Left ventricle myocardium superior (tissue), 1 donor: ENCODE results near the gene ATG4B. TPM values are rescaled to one million over a fixed set of nuclear protein-coding genes. Genes with fewer than 3 reads are reported as not detected.
"Not testable (repeated sequence)": the region's sequence is repeated elsewhere in the genome, so short reads cannot be mapped to it uniquely, and the experiment has no call there.

Experiments used
- ATAC-seq: fragments of 200-7000 bp; cut with Tn5 transposase; one replicate; pipeline ENCODE4 v1.9.1; 2020; ENCODE audit warnings: mild to moderate bottlenecking, moderate library complexity
- DNase-seq: peaks from one replicate; pipeline ENCODE4 v3.0.0-alpha.2; 2020
- intact Hi-C: fragments of 100-400 bp; cut with micrococcal nuclease; formaldehyde crosslinking; loops from one replicate; pipeline ENCODE4 v1.11.0; 2022
- total RNA-seq: library from RNA; stranded (reverse); fragmentation: NEBNext Ultra II Directional; extraction: Animal tissue kit (Norgen Biotek cat#: 25700); gene quantifications from one replicate; pipeline ENCODE4 v1.2.1, GENCODE V29; 2021
- donor health status: DM: no; HTN: yes; CAD: no; lungs with severe emphysema.

The ATG4B gene
- total RNA-seq, 1 donor from 2014 or later, result 42.3 TPM

DNA sequence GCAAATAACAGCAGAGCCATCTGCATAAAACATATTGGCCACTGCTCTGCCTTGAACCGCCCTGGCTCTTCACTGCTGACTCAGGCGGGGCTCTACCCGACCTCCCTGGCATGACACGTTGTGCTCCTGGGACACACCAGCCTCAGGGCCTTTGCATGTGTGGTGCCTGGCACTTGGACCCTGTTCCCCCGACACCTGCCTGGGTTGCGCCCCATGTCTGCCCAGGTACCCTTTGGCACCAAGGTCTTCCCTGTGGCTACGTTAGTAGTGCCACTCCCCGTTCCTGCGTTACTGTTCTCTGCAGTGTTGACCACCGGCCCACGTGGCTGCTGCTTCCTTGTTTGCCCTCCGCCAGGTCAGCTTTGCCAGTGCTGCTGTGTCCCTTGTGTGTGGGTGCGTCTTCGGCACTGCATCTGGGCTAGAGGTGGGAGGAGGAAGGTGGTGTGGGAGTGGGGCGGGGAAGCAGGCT lies 20.3 kb downstream of the ATG4B start:
- intact Hi-C loops, result no loop called here
- DNase-seq, result no peak
- ATAC-seq, result no peak

DNA sequence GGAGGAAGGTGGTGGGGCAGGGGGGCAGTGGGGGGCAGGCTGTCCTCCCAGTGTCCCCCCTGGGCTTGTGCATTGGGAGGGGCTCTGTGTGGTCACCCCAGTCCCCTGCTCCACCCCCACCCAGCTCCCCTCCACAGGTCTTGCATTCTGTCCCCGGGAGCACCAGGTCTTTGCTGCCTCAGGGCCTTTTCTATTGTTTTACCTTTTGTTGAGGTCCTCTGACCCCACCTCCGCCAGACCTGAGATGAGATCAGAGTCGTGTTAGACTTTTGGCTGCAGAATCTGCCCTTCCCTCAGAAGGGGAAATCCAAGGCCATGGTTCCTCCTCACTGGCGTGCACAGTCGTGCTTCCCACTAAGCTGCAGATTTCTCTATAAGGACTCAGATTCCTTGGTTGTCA lies 20.8 kb downstream of the ATG4B start:
- intact Hi-C loops, result no loop called here
- ATAC-seq (no peak), DNase-seq (no peak)

DNA sequence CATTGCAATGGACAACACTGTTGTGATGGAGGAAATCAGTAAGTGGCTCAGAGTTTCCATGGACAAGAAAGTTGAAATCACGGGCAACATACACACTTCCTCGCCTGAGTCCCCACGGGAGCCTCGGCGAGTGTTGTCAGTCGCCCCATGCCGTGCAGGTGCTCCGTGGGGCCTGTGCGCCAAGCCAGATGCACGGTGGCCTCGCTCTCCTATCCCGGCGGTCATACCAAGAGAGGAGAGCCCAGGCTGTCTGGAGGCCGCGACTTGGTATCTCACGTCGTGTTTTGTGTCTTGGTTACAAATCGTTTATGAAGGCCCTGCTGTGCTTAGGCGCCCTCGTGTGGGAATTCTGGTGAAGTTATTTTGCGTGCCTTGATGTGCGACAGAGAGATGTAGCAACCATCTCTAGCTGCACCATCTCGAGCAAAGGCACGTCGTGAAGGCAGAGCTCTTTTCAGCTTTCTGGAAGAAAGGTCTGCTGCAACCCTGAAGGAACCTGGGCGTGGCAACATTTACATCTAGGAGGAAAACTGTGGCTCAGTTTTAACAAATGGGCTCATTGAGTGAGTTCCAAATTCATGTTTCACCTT lies 21.8 kb downstream of the ATG4B start:
- intact Hi-C loops, result no loop called here
- DNase-seq (peak; percentile 69), ATAC-seq (peak; percentile 54)

DNA sequence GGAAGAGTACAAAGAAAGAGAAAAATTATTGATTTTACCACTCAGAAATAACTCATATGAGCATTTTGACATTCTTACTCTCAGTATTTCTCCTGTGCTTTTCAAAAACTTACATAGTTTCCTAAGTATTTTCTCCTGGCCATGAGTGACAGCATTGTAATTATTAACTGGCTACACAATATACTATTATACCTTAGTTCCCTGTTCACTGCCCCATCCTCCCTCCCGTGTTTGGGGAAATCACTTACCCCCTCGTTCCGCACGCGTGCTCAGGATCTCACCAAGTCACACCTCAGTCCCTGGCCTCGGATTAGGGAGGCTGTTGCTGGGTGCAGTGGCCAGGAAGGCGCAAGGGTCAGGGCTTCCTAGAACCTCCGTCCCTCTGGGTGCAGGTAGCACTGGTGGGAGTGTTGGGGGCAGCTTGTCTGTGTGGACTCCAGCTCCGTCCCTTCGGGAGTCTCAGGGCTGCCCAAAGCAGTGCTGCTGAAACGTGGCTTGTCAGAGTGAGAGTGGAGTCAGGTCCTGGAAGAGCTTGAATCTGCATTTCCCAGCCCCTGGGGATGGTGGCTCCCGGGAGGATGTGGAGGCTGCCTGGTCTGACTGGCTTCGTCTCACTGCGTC lies 23.2 kb downstream of the ATG4B start:
- ATAC-seq, result no peak
- intact Hi-C loops, result no loop called here

DNA sequence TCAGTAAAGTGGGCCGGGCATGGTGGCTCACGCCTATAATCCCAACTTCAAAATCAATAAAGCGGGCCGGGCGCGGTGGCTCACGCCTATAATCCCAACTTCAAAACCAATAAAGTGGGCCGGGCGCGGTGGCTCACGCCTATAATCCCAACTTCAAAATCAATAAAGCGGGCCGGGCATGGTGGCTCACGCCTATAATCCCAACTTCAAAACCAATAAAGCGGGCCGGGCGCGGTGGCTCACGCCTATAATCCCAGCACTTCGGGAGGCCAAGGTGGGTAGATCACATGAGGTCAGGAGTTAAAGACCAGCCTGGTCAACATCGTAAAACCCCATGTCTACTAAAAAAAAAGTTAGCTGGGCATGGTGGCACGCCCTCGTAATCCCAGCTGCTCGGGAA lies 25.2 kb downstream of the ATG4B start:
- ATAC-seq, DNase-seq, intact Hi-C loops: not testable (repeated sequence)

More for the DNA sequence above, 23.2 kb downstream of the ATG4B start:
- no peak for DNase-seq

DNA sequence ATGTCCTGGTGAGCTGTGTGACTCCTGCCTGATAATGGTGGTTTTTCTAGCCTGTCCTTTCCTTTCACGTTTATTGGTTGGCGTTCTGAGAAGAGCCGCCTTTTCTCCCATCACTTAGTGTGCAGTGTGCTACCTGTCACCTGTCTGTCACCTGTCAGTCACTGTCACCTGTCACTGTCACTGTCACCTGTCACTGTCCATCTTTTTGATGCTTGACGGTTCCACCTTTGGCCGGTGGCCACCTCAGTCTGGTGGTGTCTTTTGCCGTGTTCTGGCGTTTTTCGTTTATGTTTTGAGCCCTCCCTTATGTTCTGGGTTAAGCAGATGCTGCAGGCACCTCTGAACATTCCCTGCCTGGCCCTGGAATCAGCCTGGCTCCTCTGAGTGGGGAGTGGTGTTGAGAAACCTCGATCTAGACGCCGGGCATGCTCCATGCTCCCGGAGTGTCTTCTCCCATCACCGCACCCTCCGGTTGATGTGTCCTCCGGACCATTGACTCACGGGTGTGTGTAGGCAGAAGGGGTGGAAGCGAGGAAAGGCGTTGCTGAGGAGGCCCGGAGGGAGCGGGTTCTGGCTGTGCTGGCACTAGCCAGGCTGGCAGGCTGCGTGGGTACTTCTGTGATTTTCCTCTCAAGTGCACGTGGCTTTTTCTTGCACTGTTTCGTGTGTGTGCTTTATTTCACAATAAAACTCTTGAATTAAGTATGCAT lies 28.4 kb downstream of the ATG4B start:
- ATAC-seq, result no peak
- intact Hi-C loops, result no loop called here
- DNase-seq, result no peak

DNA sequence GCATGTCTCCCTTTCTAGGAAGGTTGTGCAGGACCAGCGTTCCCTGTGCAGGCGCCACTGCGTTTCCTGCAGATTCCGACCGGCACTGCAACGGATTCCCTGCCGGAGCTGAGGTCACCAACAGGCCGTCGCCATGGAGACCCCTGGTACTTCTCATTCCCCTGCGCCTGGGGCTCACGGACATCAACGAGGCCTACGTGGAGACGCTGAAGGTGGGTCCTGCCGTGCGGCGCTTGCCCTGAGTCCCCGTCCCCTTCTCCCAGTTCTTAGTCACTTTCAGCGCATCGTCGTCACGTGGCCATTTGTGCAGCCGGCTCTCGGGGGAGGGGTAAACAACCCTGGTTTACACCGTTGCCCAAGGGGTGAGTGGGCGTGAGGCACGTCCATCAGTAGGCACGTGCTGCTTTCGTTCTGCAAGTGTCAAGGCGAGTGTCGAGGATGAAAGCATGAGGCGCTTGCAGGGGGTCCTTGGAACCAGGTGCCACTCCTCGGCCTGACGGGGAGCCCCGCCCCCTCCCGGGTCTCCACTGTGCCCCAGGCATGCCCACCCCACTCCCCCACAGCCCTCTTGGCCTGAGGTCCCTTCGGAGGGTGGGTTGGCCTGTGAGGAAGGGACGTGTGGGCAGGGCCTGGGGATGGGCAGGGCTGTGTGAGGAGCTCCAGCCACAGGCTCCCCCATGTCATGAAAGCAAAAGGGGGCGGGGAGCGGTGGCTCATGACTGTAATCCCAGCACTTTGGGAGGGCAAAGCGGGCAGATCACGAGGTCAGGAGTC lies 29.3 kb downstream of the ATG4B start:
- intact Hi-C loops, result no loop called here
- DNase-seq (no peak), ATAC-seq (no peak)

DNA sequence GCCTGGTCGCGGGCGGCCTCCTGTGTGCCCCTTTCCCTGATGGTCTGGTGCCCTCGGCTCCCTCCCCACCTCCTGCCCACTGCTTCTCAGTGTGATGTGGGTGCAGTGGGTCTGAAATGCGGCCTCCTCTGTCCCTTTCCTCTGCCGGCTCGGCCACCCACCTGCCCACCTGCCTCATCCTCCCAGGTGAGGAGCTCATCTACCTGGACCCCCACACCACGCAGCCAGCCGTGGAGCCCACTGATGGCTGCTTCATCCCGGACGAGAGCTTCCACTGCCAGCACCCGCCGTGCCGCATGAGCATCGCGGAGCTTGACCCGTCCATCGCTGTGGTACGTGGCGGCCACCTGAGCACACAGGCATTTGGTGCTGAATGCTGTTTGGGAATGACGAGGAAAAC lies 30.9 kb downstream of the ATG4B start:
- intact Hi-C loops, result no loop called here
- ATAC-seq (no peak), DNase-seq (no peak)

DNA sequence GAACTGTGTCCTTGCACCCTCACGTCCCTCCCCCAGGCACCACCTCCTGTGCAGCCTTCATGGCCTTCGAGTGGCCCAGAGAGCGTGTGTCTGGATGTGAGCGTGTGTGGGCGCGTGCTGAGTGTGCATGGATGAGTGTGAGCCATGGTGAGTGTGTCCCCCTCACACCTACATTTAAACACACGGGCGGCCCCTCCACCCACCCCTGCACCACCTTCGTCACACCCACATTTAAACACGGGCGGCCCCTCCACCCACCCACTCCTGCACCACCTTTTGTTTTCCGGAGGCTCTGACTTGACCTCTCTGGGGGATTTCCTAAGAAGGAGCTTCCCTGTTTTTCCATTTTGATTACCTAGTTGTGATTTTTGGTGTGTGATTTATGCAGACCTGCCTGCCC lies 31.3 kb downstream of the ATG4B start:
- ATAC-seq (no peak), DNase-seq (no peak)
- intact Hi-C loops, result no loop called here

DNA sequence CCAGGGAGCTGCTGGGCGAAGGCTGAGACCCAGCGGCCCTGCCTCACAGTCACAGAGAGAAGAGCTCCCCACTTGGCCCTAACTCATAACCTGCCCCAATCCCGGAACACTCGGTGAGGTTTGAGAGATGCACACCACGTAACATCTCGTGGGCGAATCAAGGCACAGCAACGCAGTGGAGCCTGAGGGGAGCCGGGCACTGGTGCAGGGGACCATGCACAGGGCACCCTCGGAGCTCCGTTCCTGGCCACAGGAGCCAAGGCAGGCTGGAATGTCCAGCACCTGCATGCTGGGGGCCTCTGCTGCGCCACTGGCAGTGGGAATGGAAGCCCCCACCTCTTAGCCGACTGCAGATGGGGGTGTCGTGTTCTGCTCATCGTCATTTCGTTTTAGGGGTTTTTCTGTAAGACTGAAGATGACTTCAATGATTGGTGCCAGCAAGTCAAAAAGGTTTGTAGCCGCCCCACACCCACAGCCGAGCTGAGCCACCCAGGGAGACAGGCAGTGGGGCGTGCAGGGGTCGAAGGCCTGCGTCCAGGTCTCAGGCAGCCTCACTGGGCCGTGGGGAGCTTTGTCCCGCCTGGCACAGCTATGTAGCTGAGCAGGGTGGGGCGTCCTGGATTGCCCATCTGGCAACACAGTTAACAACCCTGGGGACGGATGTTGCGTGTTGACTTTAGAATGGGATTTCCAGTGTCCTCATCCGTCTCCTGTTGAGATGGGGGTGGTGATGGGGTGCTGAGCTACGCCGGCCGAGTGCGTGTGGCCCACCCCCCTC lies 33.0 kb downstream of the ATG4B start:
- intact Hi-C loops, result no loop called here
- no peak for DNase-seq
- no peak for ATAC-seq

DNA sequence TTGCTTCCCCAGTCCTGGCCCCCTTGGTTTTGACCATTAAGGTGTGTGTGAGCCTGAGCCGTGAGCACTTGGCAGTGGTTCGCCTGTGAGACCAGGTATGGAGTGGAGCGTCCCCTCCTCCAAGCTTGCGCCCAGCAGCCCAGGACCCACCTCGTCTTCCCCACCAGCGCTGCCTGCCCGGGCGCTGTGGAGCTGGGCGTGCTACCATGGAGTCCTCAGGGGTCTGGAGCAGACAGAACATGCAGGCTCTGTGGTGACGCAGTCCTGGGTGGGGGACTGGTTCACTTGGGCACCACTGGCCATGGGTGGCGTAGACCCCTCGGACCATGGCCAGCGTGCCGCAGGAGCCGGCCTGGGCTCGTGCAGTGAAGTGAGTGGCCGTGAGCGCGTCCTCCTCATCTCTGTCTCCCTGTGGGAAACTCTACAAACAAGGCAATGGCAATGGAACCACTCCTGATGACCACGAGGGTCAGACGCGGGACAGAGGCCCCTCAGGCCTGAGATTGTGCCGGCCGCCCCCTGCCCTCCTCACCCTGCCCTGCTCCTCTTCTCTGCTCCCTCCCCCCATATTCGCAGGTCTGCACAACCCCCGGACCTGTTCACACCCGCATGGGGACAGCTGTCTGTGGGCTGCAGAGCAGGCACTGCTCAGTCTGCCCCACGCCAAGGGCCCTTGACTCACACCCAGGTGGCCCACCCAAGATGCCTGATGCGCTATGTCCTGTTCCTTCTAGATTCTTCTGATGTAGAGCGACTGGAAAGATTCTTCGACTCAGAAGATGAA lies 34.2 kb downstream of the ATG4B start:
- no peak for DNase-seq
- intact Hi-C loops, result no loop called here
- no peak for ATAC-seq

DNA sequence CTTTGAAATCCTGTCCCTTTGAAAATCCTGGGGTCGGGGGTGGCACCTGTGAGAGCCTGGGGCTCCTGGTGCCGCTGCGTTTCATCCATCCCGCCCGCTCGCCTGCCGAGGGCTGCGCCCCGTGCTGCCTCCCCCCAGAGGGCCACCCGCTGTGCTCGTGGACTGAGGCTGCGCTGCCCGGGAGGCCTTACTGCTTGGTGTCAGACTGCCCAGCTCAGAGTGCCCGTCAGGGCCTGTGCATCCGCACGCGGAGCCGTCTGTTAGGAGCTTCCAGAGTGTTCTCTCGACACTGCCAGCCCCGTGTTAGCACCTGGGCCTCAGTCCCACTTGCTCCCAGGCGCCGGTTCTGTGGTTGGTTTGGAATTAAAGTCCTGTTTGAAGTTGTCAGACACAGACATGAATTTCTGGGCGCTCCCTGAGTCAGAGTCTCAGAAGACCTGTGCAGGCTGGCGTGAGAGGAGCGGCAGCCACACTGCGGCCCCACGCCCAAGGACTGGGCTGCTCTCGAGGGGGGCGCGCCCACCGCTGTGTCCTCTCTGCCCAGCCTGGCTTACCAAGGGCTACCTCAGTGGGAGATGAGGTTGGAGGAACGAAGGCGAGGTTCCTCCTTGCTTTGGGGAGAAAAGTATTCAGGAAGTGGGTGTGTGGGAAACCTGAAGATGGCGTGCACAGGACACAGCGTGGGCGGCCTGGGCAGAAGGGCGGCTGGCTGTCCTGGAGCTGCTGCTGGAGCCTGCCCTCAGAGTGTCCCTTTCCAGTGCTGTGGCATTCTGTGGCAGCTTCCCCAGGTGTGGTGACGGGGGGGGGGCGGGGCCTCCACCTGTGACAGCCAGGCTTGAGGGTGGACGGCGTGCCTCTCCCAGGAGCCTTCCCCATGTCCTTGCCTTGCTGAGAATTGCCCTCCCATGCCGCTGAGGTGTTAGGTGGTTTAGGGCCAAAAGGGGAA lies 35.0 kb downstream of the ATG4B start:
- intact Hi-C loops, result no loop called here
- ATAC-seq, result no peak
- no peak for DNase-seq

DNA sequence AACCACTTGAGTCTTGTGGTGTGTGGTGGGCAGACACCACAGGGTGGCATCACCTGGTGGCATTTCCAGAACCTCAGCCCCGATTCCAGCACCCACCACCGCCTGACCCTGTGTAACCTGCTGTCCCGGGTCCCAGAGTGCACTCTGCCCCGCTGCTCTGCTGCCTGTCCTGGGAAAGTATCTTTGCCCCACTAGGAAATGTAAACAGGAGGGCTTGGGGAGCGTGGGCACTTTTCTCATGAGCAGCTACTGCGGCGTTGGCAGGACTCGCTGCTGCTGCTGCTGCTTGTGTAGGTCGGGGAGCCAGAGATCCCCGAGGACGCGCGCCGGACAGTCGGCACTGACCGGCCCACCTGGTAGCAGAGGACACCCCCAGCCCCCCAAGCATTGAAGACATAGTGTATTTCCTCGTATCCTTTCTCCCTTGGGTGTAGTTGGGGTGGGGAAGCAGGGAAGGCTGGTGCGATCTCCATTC lies 35.7 kb downstream of the ATG4B start:
- intact Hi-C loops, result no loop called here
- ATAC-seq, result no peak
- no peak for DNase-seq

DNA sequence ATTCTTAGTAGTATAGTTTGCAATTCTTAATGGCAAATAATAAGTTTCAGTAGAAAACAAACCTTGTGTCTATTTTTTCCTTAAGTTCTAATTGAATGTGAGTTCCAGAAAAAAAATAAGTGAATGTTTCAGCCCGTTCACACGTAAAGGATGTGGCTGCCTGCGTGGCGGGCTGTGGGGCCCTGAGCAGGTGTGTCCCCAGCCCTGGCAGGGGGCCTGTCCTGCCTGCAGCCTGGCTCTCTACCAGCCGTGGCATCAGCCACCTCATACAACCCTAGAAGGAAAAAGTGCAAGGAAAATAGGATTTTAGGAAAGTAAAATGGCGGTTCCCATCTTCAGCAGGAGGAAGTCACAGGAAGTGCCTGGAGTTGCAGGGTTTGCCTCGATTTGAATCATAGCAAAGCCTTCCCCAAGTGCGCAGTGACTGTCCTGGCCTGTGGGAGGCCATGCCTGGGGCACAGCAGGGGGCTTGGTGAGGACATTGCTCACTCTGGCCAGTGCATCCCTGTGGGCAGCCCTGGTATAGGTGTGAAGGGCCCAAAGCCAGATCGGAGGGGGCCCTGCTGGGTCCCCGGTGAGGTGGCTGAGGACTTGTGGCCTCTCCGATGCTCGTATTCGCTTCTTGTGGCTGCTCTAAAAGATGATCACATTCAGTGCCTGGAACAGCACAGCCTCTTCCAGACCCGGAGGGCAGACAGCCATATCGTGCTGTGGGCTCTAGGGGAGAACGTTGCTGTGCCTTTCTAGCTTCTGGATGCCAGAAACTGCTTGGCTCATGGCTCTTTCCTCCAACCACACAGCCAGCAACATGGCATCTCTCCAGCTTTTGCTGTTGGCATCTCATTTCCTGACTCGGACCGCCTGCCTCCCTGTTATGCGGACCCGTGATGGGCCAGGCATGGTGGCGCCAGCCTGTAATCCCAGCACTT lies 36.6 kb downstream of the ATG4B start:
- ATAC-seq, result peak; percentile 77
- peak; percentile 37 for DNase-seq
- intact Hi-C loops, result no loop called here

DNA sequence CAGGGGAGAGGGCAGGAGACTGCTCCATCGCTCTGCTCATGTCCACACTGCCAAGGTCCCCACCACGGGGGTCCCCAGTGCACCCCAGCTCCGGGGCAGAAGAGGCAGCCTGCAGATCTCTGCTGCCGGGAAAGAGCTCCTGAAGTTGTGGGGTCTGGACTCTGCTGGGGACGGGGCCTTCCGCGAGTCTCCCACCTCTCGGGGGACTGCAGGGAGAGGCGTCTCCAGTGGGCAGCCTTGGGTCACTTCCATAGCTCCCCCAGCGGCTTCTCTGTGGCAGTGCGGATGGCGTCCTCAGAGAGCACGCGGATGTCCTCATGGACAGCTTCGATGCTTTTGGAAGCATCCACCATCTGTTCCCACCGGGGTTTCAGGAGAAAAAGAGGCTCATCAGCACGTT lies 38.4 kb downstream of the ATG4B start:
- peak; percentile 22 for DNase-seq
- intact Hi-C loops, result no loop called here
- ATAC-seq, result no peak

DNA sequence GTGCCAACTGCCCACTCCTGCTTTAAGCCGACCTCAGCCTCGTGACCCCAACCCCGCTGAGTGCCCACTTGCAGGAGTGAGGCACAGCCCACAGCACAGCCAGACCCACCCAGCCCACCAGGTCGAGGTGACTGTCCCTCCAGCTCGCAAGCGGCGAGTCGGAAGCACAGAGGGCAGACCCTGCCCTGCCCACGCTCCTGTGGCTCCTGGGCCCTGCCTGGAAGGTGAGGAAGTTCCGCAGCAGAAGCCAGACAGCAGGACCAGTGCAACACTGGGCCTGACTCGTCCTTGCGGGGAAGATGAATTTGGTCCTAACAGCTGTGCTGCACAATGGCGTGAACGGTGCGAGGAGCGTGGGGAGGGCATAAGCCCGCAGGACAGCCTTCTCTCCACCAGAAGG lies 39.2 kb downstream of the ATG4B start:
- ATAC-seq (no peak), DNase-seq (peak; percentile 25)
- intact Hi-C loops, result no loop called here
